Measurements from ENCODE around the gene RAPGEF1. TPM values are rescaled to one million over a fixed set of nuclear protein-coding genes. Genes with fewer than 3 reads are reported as not detected.

The RAPGEF1 gene
- total RNA-seq, 2 donors from 2014 or later, result 28.6 to 63.8 TPM

- peaks cover 6% of the 10 kb centered on the region for H3K4me1 ChIP-seq (replicated peaks)
- H3K36me3 ChIP-seq, result no peaks in the 10 kb centered on the region
- DNase-seq (ENCODE audit: low spot score), result no peak
- no peaks in the 10 kb centered on the region for H3K27me3 ChIP-seq (replicated peaks; ENCODE audit: insufficient read depth)
- no peak for TF ChIP-seq POLR2A (IDR thresholded peaks at IDR 0.05)
- no peak for TF ChIP-seq CTCF (IDR thresholded peaks at IDR 0.05)
- no peak for TF ChIP-seq POLR2AphosphoS5 (IDR thresholded peaks at IDR 0.05)
- intact Hi-C loops (cut with DNase I), result loop anchor here (5.0 kb wide), 1 partner anchor 55 kb away; no protein-coding TSS in a partner anchor
- H3K4me3 ChIP-seq, result no peak overlapping the region
- H3K27ac ChIP-seq, result peak overlapping the region in 1 of 2 donors; percentile 33
- 78% methylated on average over 12 of the region's 12 CpGs for WGBS
- no peaks in the 10 kb centered on the region for H3K9me3 ChIP-seq
Measured at GRCh38 chr9:131732636-131733289, 7.1 kb downstream of the RAPGEF1 start.

GRCh38 chr9:131732061-131732526 is 7.8 kb downstream of the RAPGEF1 start:
- no peak overlapping the region for H3K4me3 ChIP-seq
- TF ChIP-seq POLR2AphosphoS5 (IDR thresholded peaks at IDR 0.05) (peak; percentile 84), POLR2A (IDR thresholded peaks at IDR 0.05) (no peak)
- intact Hi-C loops (cut with DNase I), result loop anchor here (5.0 kb wide), 1 partner anchor 55 kb away; no protein-coding TSS in a partner anchor
- H3K36me3 ChIP-seq, result no peaks in the 10 kb centered on the region
- WGBS, result 16% methylated on average over 8 of the region's 8 CpGs
- no peaks in the 10 kb centered on the region for H3K27me3 ChIP-seq (replicated peaks; ENCODE audit: insufficient read depth)
- no peaks in the 10 kb centered on the region for H3K9me3 ChIP-seq
- DNase-seq (ENCODE audit: low spot score), result peak; percentile 87
- H3K4me1 ChIP-seq (replicated peaks), result peaks cover 6% of the 10 kb centered on the region
- peak overlapping the region; percentile 33 to 50 for H3K27ac ChIP-seq

GRCh38 chr9:131731644-131732043 is 8.2 kb downstream of the RAPGEF1 start:
- H3K27me3 ChIP-seq (replicated peaks; ENCODE audit: insufficient read depth), result no peaks in the 10 kb centered on the region
- intact Hi-C loops (cut with DNase I), result loop anchor here (5.0 kb wide), 1 partner anchor 54 kb away; no protein-coding TSS in a partner anchor

GRCh38 chr9:131731237-131731636 is 8.6 kb downstream of the RAPGEF1 start:
- Histone ChIP-seq H3K36me3 (no peaks in the 10 kb centered on the region), H3K27me3 (replicated peaks; ENCODE audit: insufficient read depth) (no peaks in the 10 kb centered on the region), H3K4me1 (replicated peaks) (peaks cover 6% of the 10 kb centered on the region), H3K9me3 (no peaks in the 10 kb centered on the region), H3K4me3 (no peak overlapping the region), H3K27ac (peak overlapping the region in 1 of 2 donors; percentile 50)
- 68% methylated on average over 7 of the region's 7 CpGs for WGBS
- intact Hi-C loops (cut with DNase I), result loop anchor here (5.0 kb wide), 1 partner anchor 54 kb away; no protein-coding TSS in a partner anchor
- TF ChIP-seq POLR2A (IDR thresholded peaks at IDR 0.05), result no peak
- no peak for TF ChIP-seq CTCF (IDR thresholded peaks at IDR 0.05)
- no peak for TF ChIP-seq POLR2AphosphoS5 (IDR thresholded peaks at IDR 0.05)
- no peak for DNase-seq (ENCODE audit: low spot score)

More at GRCh38 chr9:131731644-131732043, 8.2 kb downstream of the RAPGEF1 start:
- TF ChIP-seq CTCF (IDR thresholded peaks at IDR 0.05) (no peak), POLR2AphosphoS5 (IDR thresholded peaks at IDR 0.05) (no peak), POLR2A (IDR thresholded peaks at IDR 0.05) (no peak)
- peaks cover 6% of the 10 kb centered on the region for H3K4me1 ChIP-seq (replicated peaks)
- no peak overlapping the region for H3K4me3 ChIP-seq
- H3K36me3 ChIP-seq, result no peaks in the 10 kb centered on the region
- 47% methylated on average over 5 of the region's 5 CpGs for WGBS
- no peak for DNase-seq (ENCODE audit: low spot score)
- peak overlapping the region; percentile 33 to 50 for H3K27ac ChIP-seq
- H3K9me3 ChIP-seq, result no peaks in the 10 kb centered on the region

- Histone ChIP-seq H3K36me3 (no peaks in the 10 kb centered on the region), H3K9me3 (no peaks in the 10 kb centered on the region), H3K27me3 (replicated peaks; ENCODE audit: insufficient read depth) (no peaks in the 10 kb centered on the region), H3K4me3 (no peak overlapping the region), H3K27ac (peak overlapping the region; percentile 7 to 35), H3K4me1 (replicated peaks) (peaks cover 6% of the 10 kb centered on the region)
- WGBS, result 30% methylated on average over 3 of the region's 3 CpGs
- intact Hi-C loops (cut with DNase I), result no loop called here
- no peak for DNase-seq (ENCODE audit: low spot score)
- TF ChIP-seq POLR2A (IDR thresholded peaks at IDR 0.05) (no peak), CTCF (IDR thresholded peaks at IDR 0.05) (no peak), POLR2AphosphoS5 (IDR thresholded peaks at IDR 0.05) (no peak)
Measured at GRCh38 chr9:131728961-131729360, 10.9 kb downstream of the RAPGEF1 start.
